HG03520 (cell line): ENCODE results near the gene USP22.
"Not testable (repeated sequence)": the region's sequence is repeated elsewhere in the genome, so short reads cannot be mapped to it uniquely, and the experiment has no call there.

Experiments
- ATAC-seq: cut with Tn5 transposase; IDR thresholded peaks from one replicate; pipeline ENCODE4 v1.9.1; 2021; ENCODE audit warnings: mild to moderate bottlenecking, moderate library complexity; ENCODE audit not compliant: unreplicated experiment

Gene USP22

DNA sequence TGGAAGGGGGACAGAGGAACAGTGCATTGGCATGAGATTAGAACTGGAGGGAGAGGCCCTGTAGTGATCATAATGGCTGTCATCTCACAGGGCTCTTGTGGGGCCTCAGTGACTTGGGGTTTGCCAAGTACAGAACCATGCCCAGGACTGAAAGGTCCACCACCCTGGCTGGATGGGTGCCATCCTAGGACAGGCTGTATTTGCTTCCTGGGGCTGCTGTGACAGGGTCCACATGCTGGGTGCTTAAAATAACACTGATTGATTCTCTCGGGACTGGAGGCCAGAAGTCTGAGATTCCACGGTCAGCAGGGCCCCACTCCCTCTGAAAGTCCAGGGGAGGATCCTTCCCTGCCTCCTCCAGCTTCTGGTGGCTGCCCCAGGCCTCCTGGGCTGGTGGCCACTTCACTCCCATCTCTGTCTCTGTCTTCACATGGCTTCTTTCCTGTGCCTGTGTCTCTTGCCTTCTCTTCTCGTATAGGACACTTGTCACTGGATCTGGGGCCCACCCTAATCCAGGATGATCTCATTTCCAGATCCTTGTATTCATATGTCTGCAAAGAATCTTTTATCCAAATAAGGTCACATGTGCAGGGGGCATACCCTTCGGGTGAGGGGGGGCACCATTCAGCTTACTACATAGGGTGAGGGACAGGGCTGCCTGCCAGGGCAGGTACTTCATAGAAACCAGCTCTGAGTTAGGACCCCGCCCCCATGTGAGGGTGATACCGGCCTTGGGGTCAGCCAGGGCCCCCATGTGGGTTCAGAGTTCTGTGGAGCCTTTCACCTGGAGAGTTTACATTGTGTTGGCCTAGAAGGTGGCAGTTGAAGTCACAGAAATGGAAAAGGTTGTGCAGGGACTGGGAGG, 52.6 kb downstream of the USP22 start:
- ATAC-seq: no peak

DNA sequence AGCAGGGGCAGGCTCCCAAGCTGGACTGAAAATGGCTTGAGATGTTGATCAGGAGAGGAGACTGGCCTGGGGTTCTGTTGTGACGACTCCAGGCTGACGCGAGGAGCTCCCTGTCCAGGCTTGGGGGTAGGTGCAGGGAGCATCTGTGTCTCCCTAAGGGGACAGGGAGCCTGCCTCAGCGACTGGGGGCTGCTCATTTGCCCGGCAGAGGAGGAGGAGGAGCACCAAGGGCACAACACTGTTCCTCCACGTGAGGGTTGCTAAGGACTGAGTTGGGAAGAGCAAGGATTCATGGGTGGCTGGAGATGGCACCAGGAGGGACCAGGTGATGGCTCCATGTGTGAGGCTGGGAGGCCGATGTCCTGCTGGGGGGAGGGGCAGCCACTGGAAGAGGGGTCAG, 53.3 kb downstream of the USP22 start:
- no peak for ATAC-seq

- no peak for ATAC-seq
Measured at GRCh38 chr17:20988896-20989295, 53.9 kb downstream of the USP22 start.

GRCh38 chr17:20988001-20988636, 54.7 kb downstream of the USP22 start:
- ATAC-seq: no peak

DNA sequence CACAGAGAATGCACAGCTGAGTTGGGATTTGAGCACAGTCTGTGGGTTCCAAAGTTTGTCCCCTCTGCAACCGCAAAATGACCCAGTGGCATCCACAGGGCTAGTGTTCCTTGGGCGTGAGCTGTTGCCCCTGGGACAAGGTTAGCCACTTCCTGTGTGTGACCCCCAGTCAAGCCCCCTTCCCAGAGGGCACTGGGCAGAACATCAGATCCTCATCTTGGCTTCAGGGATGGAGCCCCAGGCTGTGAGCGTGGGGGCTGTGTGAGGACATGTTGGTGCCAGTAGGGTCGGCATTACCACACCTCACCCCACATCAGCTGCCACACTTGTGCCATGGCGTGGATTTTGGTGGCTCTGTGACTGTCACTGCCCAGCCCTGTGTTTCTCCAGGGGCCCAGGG, 55.3 kb downstream of the USP22 start:
- no peak for ATAC-seq

DNA sequence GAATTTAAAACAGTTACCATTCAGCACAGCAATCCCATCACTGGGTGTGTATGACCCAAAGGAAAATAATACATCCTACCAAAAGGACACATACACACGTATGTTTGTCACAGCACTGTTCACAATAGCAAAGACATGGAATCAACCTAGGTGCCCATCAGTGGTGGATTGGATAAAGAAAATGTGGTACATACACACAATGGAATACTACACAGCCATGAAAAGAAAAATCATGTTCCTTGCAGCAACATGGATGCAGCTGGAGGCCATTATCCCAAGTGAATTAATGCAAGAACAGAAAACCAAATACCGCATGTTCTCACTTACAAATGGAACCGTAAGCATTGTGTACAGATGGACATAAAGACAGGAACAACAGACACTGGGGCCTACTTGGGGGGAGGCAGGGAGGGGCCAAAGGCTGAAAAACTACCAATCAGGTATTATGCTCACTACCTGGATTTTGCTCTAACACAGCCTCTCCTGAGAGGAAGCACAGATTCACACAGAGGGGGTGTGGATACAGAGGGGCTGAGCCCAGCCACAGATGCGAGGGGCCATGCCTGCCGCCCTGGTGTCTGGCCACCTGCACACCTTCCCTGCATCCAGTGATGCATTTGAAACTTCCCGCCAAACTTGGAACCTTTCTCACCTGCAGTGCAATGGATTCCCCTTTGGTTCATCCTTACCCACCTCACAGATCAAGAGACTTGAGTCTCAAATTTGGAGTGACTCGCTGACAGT, 55.9 kb downstream of the USP22 start:
- no peak for ATAC-seq

- ATAC-seq: no peak
Measured at GRCh38 chr17:20983359-20983637, 59.5 kb downstream of the USP22 start.

DNA sequence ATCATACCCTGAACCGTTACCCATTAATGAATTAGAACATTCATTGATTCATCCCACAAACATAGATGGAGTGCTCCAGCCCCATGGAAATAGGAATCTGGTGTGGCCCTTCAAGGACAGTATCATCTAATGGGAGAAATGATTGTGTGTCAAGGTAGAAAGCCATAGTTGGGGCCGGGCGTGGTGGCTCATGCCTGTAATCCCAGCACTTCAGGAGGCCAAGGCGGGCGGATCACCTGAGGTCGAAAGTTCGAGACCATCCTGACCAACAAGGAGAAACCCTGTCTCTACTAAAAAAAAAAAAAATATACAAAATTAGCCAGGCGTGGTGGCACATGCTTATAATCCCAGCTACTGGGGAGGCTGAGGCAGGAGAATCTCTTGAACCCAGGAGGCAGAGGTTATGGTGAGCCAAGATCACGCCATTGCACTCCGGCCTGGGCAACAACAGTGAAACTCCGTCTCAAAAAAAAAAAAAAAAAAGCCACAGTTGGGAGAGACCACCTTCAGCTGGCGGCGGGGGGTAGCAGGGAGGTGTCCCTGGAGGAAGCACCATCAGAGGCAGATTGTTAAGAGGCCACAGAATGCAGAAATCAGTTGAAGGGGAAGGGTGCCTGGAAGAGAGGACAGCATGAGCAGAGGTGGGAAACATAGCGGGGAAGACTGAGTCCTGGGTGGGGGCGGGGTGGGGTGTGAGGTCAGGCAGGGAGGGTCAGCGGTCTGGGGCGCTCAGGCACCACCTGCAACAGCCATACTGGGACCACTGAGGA, 60.0 kb downstream of the USP22 start:
- no peak for ATAC-seq

DNA sequence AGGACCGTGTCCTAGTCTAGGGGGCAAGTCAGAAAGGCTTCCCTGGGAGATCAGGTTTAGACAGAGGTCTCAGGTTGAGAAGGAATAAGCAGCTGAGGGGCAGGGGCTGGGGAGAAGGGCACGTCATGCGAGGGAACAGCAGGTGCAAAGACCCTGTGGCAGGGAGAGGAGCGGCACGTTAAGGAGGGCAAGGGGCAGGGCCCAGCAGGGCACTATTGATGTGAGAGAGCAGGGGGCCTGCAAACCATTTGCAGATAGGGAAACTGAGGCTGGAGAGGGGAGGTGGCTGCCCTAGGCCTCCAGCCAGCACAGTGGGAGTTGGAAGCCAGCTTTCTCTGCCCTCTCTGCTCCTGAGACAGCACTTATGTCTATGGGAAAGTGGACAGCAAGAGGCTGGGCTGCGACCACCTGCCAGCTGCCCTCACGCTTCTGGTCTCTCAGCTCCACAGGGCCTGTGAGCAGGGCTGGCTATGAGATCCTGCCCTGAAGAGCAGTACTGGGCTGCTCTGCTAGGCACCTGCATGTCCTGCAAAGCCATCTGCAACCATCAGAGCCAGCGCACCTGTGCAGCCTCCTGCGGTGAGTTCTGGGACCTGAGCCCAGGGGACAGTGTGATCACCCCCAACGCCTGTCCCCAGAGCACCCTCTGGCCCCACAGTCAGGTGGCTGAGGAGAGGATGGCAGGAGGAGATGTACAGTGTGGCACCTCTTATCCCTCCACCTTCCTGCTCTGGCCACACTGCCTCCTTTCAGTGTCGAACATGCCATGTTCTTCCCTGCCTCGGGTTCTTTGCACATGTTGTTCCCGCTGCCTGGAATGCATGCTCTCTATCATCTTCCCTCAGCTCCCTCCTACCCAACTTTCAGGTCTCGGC, 61.5 kb downstream of the USP22 start:
- no peak for ATAC-seq

DNA sequence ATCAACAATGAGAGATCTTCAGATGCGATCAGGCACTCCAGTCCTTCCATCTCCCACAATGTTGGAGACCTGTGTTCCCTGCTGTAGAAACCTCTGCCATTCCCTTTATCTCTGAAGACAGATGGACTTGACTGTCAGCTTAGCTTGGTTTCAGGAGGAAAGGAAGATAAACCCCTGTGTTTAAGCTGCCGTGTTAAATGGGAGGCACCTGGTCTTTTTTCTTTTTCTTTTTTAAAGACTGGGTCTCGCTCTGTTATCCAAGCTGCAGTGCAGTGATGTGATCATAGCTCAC, 63.1 kb downstream of the USP22 start:
- no peak for ATAC-seq

GRCh38 chr17:20979007-20979791, 63.6 kb downstream of the USP22 start:
- not testable (repeated sequence) for ATAC-seq

DNA sequence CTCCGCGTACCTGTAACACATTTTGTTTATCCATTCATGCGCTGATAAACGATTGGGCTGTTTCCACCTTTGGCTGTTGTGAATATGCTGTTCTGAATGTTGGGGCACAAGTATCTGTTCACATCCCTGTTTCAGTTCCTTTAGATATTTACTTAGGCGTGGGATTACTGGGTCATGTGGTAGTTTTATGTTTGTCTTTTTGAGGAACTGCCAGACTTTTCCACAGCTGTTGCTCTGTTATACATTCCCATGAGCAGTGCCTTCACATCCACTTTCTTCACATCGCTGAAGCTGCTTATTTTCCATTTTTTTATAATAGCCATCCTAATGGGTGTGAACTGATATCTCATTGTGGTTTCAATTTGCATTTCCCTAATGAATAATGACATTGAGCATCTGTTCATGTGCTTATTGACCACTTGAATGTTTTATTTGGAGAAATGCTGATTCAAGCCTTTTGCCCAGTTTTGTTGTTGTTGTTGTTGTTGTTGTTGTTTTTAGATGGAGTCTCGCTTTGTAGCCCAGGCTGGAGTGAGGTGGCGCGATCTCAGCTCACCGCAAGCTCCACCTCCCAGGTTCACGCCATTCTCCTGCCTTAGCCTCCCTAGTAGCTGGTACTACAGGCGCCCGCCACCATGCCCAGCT, 65.1 kb downstream of the USP22 start:
- not testable (repeated sequence) for ATAC-seq

GRCh38 chr17:20975566-20975965, 67.2 kb downstream of the USP22 start:
- no peak for ATAC-seq

GRCh38 chr17:20970329-20970728, 72.5 kb downstream of the USP22 start:
- ATAC-seq: no peak

- no peak for ATAC-seq
Measured at GRCh38 chr17:20968913-20969616, 73.7 kb downstream of the USP22 start.

DNA sequence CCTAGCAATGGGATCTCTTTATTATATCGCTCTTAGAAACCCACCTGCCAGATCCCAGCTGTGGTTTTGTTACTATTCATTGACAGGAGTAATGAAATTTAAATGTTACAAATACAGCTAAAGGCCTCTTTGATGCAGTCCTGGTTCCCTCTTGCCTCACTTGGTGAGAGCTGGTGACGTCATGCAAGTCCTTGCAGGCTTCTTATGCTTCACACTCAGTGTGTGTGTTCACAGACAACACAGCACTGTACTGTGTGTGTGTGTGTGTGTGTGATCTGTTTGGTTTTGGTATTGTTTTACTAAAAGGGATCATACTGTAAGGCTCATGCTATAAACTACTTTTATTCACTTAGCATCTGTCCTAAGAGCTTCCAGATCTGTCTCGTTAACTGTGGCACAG, 75.0 kb downstream of the USP22 start:
- ATAC-seq: no peak

- no peak for ATAC-seq
Measured at GRCh38 chr17:20966870-20967269, 75.9 kb downstream of the USP22 start.

DNA sequence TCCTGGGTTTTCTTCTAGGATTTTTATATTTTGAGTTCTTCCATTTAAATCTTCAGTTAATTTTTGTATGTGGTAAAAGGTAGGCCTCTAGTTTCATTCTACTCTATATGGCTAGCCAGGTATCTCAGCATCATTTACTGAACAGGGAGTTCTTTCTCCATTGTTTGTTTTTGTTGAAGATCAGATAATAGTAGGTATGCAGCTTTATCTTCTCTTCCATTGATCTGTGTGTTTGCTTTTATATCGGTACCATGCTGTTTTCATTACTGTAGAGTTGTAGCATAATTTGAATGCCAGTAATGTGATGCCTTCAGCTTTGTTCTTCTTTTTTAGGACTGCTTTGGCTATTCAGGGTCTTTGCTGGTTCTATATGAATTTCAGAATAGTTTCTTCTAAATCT, 77.3 kb downstream of the USP22 start:
- ATAC-seq: no peak

GRCh38 chr17:20961586-20961985, 81.2 kb downstream of the USP22 start:
- no peak for ATAC-seq
